HepG2 (cell line): ENCODE data around the gene XPO5. TPM values are rescaled to one million over a fixed set of nuclear protein-coding genes. Genes with fewer than 3 reads are reported as not detected.

ENCODE experiments used
- ARNT ChIP-seq: fragments of 450-650 bp; IDR thresholded peaks from 2 replicates; pipeline ENCODE4 v1.6.1; 2017
- BRD4 ChIP-seq: sonication (generic); formaldehyde crosslinking; IDR thresholded peaks from 2 replicates; pipeline ENCODE4 v1.4.0; 2020; ENCODE audit warnings: missing genetic modification reagents
- CHD2 ChIP-seq: IDR thresholded peaks from 2 replicates; pipeline ENCODE4 v1.6.1; 2011; ENCODE audit warnings: low read depth, low read length, improper control_type of control experiment
- GZF1 ChIP-seq: sonication (generic); formaldehyde crosslinking; IDR thresholded peaks from 2 replicates; pipeline ENCODE4 v1.5.1; 2020; ENCODE audit warnings: mild to moderate bottlenecking, missing genetic modification reagents
- JUNB ChIP-seq: sonication (generic); formaldehyde crosslinking; IDR thresholded peaks from 2 replicates; pipeline ENCODE4 v1.8.0; 2022; ENCODE audit warnings: missing genetic modification reagents, mild to moderate bottlenecking, borderline replicate concordance
- KAT8 ChIP-seq: IDR thresholded peaks from 2 replicates; pipeline ENCODE4 v1.6.1; 2016; ENCODE audit warnings: missing genetic modification reagents, missing compliant biosample characterization
- KDM5B ChIP-seq: sonication (generic); formaldehyde crosslinking; IDR thresholded peaks from 2 replicates; pipeline ENCODE4 v1.4.0; 2020; ENCODE audit warnings: missing genetic modification reagents, mild to moderate bottlenecking, borderline replicate concordance
- KMT2B ChIP-seq: IDR thresholded peaks from 2 replicates; pipeline ENCODE4 v1.6.1; 2016; ENCODE audit warnings: missing genetic modification reagents, missing compliant biosample characterization
- MBNL3 ChIP-seq: fragments of 250-450 bp; sonication (Bioruptor Pico); conservative IDR thresholded peaks from 2 replicates; pipeline ENCODE4 v1.8.0; 2022; ENCODE audit warnings: mild to moderate bottlenecking, inconsistent platforms
- PRMT3 ChIP-seq: sonication (generic); formaldehyde crosslinking; IDR thresholded peaks from 2 replicates; pipeline ENCODE4 v1.8.1; 2022; ENCODE audit warnings: low read depth, mild to moderate bottlenecking, moderate library complexity, missing genetic modification reagents, borderline replicate concordance
- SP5 ChIP-seq: IDR thresholded peaks from 2 replicates; pipeline ENCODE4 v1.6.1; 2016; ENCODE audit warnings: low read depth, borderline replicate concordance
- TCF7 ChIP-seq: sonication (generic); IDR thresholded peaks from 2 replicates; pipeline ENCODE4 v1.6.1; 2016; ENCODE audit warnings: antibody characterized with exemption, low read depth
- XBP1 ChIP-seq: sonication (generic); formaldehyde crosslinking; IDR thresholded peaks from 2 replicates; pipeline ENCODE4 v1.5.0; 2020; ENCODE audit warnings: missing genetic modification reagents
- ZFP1 ChIP-seq: IDR thresholded peaks from 2 replicates; pipeline ENCODE4 v1.6.1; 2016
- ZNF430 ChIP-seq: sonication (generic); formaldehyde crosslinking; IDR thresholded peaks from 2 replicates; pipeline ENCODE4 v1.9.0; 2021; ENCODE audit warnings: mild to moderate bottlenecking, missing genetic modification reagents
- ZNF703 ChIP-seq: sonication (generic); formaldehyde crosslinking; IDR thresholded peaks from 2 replicates; pipeline ENCODE4 v1.5.1; 2020; ENCODE audit warnings: missing genetic modification reagents, mild to moderate bottlenecking, moderate library complexity, borderline replicate concordance
- ZNF850 ChIP-seq: sonication (generic); formaldehyde crosslinking; conservative IDR thresholded peaks from 2 replicates; pipeline ENCODE4 v1.9.0; 2021; ENCODE audit warnings: mild to moderate bottlenecking, missing genetic modification reagents
- polyA plus RNA-seq, 8 experiments: library from polyadenylated mRNA; depleted of rRNA in 3 of 8; stranded (reverse) in 7 of 8; unstranded in 1 of 8; fragments of >200 nt; fragmentation: Illumina TruSeq in 4 of 8; extraction: Trizol in 4 of 8; gene quantifications; 2 replicates each; pipeline versions ENCODE4 v1.2.1 to v1.2.3, GENCODE V29; 2011 to 2016; ENCODE audit warnings: low read depth in 4 of 8, missing spikeins in 1 of 8, mixed read lengths in 1 of 8; ENCODE audit not compliant: insufficient read depth in 1 of 8
- total RNA-seq, 5 experiments: library from RNA; depleted of rRNA; stranded (reverse); fragments of >200 nt; fragmentation: Illumina TruSeq; extraction: Trizol; gene quantifications; 2 replicates each; pipeline ENCODE4 v1.2.3, GENCODE V29; 2016; ENCODE audit warnings: low read depth in 1 of 5
- TF ChIP-seq, protein P1 (sequence below): sonication (generic); formaldehyde crosslinking; IDR thresholded peaks from 2 replicates; pipeline ENCODE4 v1.5.1; 2020; ENCODE audit warnings: missing genetic modification reagents, mild to moderate bottlenecking, borderline replicate concordance
- TF ChIP-seq, protein P2 (sequence below): sonication (generic); formaldehyde crosslinking; conservative IDR thresholded peaks from 2 replicates; pipeline ENCODE4 v1.8.0; 2022; ENCODE audit warnings: low read depth, missing genetic modification reagents
- TF ChIP-seq, protein P3 (sequence below): sonication (generic); formaldehyde crosslinking; IDR thresholded peaks from 2 replicates; pipeline ENCODE4 v1.4.0; 2020; ENCODE audit warnings: mild to moderate bottlenecking, missing genetic modification reagents, borderline replicate concordance
- TF ChIP-seq, protein P4 (sequence below): sonication (generic); formaldehyde crosslinking; IDR thresholded peaks from 2 replicates; pipeline ENCODE4 v1.8.0; 2022; ENCODE audit warnings: mild to moderate bottlenecking, missing genetic modification reagents
- TF ChIP-seq, protein P5 (sequence below): sonication (generic); formaldehyde crosslinking; IDR thresholded peaks from 2 replicates; pipeline ENCODE4 v1.4.0; 2020; ENCODE audit warnings: mild to moderate bottlenecking, low read depth, missing genetic modification reagents

XPO5 gene
- total and polyA plus RNA-seq, 2 of the 13 experiments (the other 11 are each of a cell fraction or from before 2014, with no cell fraction given), result 52.2 to 68.0 TPM

DNA sequence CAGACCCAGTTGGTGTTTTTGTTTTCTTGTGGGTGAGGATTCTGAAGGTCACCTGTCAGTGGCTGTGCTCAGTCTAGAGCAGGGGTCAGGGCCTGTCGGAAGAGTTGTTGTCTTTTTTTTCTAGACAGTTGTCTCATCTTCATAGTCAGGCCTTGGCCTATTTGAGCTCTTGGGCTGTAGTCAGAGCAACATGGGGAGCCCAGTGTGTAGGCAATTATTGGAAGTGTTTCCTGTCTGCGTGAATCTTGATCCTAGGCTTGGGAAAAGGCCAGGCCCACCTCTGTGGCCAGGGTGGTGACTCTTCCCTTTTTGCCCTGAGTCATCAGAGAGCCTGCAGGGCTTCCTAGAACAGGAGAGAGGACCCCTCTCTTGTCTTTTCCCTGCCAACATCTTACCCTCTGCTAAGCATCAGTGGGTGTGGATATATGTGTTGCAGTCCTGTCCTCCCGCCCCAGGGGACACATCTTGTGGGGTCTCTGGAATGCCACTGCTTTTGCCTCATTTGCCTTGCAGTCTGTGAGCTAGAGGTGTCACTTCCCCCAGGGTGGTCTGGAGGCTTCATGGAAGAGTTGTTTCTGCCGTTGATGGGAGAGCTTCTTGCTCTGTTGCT lies 87.1 kb downstream of the XPO5 start (continued):
- TF ChIP-seq SP5 (no peak), KDM5B (0 out of 2 replicates have a peak, but pooled peaks have one; percentile 40), XBP1 (CRISPR knock-in tag) (no peak), KAT8 (CRISPR knock-in tag) (peak; percentile 57), PRMT3 (CRISPR knock-in tag) (no peak), GZF1 (CRISPR knock-in tag) (no peak), JUNB (CRISPR knock-in tag) (no peak), KMT2B (CRISPR knock-in tag) (no peak; the same call in 1 of the 2 replicates), TCF7 (no peak), MBNL3 (CRISPR knock-in tag) (no peak), ZFP1 (no peak), CHD2 (no peak), ZNF430 (CRISPR knock-in tag) (no peak), ARNT (no peak), BRD4 (CRISPR knock-in tag) (no peak), ZNF850 (CRISPR knock-in tag) (no peak), ZNF703 (CRISPR knock-in tag) (no peak)
- TF ChIP-seq, protein P1, sequence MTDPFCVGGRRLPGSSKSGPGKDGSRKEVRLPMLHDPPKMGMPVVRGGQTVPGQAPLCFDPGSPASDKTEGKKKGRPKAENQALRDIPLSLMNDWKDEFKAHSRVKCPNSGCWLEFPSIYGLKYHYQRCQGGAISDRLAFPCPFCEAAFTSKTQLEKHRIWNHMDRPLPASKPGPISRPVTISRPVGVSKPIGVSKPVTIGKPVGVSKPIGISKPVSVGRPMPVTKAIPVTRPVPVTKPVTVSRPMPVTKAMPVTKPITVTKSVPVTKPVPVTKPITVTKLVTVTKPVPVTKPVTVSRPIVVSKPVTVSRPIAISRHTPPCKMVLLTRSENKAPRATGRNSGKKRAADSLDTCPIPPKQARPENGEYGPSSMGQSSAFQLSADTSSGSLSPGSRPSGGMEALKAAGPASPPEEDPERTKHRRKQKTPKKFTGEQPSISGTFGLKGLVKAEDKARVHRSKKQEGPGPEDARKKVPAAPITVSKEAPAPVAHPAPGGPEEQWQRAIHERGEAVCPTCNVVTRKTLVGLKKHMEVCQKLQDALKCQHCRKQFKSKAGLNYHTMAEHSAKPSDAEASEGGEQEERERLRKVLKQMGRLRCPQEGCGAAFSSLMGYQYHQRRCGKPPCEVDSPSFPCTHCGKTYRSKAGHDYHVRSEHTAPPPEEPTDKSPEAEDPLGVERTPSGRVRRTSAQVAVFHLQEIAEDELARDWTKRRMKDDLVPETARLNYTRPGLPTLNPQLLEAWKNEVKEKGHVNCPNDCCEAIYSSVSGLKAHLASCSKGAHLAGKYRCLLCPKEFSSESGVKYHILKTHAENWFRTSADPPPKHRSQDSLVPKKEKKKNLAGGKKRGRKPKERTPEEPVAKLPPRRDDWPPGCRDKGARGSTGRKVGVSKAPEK, result 0 out of 2 replicates have a peak, but pooled peaks have one; percentile 27
- TF ChIP-seq, protein P2, sequence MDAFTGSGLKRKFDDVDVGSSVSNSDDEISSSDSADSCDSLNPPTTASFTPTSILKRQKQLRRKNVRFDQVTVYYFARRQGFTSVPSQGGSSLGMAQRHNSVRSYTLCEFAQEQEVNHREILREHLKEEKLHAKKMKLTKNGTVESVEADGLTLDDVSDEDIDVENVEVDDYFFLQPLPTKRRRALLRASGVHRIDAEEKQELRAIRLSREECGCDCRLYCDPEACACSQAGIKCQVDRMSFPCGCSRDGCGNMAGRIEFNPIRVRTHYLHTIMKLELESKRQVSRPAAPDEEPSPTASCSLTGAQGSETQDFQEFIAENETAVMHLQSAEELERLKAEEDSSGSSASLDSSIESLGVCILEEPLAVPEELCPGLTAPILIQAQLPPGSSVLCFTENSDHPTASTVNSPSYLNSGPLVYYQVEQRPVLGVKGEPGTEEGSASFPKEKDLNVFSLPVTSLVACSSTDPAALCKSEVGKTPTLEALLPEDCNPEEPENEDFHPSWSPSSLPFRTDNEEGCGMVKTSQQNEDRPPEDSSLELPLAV, result no peak
- TF ChIP-seq, protein P3, sequence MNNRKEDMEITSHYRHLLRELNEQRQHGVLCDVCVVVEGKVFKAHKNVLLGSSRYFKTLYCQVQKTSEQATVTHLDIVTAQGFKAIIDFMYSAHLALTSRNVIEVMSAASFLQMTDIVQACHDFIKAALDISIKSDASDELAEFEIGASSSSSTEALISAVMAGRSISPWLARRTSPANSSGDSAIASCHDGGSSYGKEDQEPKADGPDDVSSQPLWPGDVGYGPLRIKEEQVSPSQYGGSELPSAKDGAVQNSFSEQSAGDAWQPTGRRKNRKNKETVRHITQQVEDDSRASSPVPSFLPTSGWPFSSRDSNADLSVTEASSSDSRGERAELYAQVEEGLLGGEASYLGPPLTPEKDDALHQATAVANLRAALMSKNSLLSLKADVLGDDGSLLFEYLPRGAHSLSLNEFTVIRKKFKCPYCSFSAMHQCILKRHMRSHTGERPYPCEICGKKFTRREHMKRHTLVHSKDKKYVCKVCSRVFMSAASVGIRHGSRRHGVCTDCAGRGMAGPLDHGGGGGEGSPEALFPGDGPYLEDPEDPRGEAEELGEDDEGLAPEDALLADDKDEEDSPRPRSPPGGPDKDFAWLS (CRISPR knock-in tag), result no peak
- TF ChIP-seq, protein P4, sequence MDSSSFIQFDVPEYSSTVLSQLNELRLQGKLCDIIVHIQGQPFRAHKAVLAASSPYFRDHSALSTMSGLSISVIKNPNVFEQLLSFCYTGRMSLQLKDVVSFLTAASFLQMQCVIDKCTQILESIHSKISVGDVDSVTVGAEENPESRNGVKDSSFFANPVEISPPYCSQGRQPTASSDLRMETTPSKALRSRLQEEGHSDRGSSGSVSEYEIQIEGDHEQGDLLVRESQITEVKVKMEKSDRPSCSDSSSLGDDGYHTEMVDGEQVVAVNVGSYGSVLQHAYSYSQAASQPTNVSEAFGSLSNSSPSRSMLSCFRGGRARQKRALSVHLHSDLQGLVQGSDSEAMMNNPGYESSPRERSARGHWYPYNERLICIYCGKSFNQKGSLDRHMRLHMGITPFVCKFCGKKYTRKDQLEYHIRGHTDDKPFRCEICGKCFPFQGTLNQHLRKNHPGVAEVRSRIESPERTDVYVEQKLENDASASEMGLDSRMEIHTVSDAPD (CRISPR knock-in tag), result no peak
- TF ChIP-seq, protein P5, sequence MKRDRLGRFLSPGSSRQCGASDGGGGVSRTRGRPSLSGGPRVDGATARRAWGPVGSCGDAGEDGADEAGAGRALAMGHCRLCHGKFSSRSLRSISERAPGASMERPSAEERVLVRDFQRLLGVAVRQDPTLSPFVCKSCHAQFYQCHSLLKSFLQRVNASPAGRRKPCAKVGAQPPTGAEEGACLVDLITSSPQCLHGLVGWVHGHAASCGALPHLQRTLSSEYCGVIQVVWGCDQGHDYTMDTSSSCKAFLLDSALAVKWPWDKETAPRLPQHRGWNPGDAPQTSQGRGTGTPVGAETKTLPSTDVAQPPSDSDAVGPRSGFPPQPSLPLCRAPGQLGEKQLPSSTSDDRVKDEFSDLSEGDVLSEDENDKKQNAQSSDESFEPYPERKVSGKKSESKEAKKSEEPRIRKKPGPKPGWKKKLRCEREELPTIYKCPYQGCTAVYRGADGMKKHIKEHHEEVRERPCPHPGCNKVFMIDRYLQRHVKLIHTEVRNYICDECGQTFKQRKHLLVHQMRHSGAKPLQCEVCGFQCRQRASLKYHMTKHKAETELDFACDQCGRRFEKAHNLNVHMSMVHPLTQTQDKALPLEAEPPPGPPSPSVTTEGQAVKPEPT (CRISPR knock-in tag), result no peak
